GM23248 (cell line): ENCODE results near the gene ICOS. TPM values are rescaled to one million over a fixed set of nuclear protein-coding genes. Genes with fewer than 3 reads are reported as not detected.
"Not testable (repeated sequence)": the region's sequence is repeated elsewhere in the genome, so short reads cannot be mapped to it uniquely, and the experiment has no call there.

Source experiments
- DNase-seq: peaks from one replicate; pipeline ENCODE4 v3.0.0-alpha.2; 2015
- H2AFZ ChIP-seq: fragments of 200-600 bp; sonication (generic); 2 replicates; pipeline ENCODE4 v1.6.1; 2016; ENCODE audit warnings: antibody characterized with exemption
- H3F3A ChIP-seq: fragments of 200-600 bp; sonication (generic); 2 replicates; pipeline ENCODE4 v1.6.1; 2016; ENCODE audit warnings: mild to moderate bottlenecking, antibody characterized with exemption, mixed run types; ENCODE audit not compliant: insufficient read depth
- H3K27ac ChIP-seq: fragments of 200-600 bp; sonication (generic); 2 replicates; pipeline ENCODE4 v1.5.1; 2016; ENCODE audit warnings: mild to moderate bottlenecking
- H3K27me3 ChIP-seq: fragments of 200-600 bp; sonication (generic); replicated peaks from 2 replicates; pipeline ENCODE4 v1.6.1; 2016; ENCODE audit warnings: mild to moderate bottlenecking; ENCODE audit not compliant: insufficient read depth
- H3K36me3 ChIP-seq: fragments of 200-600 bp; sonication (generic); 2 replicates; pipeline ENCODE4 v1.6.1; 2016; ENCODE audit warnings: low read depth, mild to moderate bottlenecking
- H3K4me1 ChIP-seq: fragments of 200-600 bp; sonication (generic); 2 replicates; pipeline ENCODE4 v1.6.1; 2016; ENCODE audit warnings: mild to moderate bottlenecking; ENCODE audit not compliant: insufficient read depth
- H3K4me2 ChIP-seq: fragments of 200-600 bp; sonication (generic); one replicate; pipeline ENCODE4 v1.6.1; 2016; ENCODE audit warnings: mild to moderate bottlenecking; ENCODE audit not compliant: unreplicated experiment
- H3K4me3 ChIP-seq: fragments of 200-600 bp; sonication (generic); 2 replicates; pipeline ENCODE4 v1.5.1; 2016; ENCODE audit warnings: mild to moderate bottlenecking
- H3K79me2 ChIP-seq: fragments of 200-600 bp; sonication (generic); 2 replicates; pipeline ENCODE4 v1.6.1; 2016; ENCODE audit warnings: mild to moderate bottlenecking; ENCODE audit not compliant: insufficient read depth
- H3K9ac ChIP-seq: fragments of 200-600 bp; sonication (generic); 2 replicates; pipeline ENCODE4 v1.6.1; 2016; ENCODE audit warnings: mild to moderate bottlenecking
- H3K9me2 ChIP-seq: fragments of 200-600 bp; sonication (generic); 2 replicates; pipeline ENCODE4 v1.6.1; 2016; ENCODE audit warnings: mixed run types, mild to moderate bottlenecking, moderate library complexity; ENCODE audit not compliant: insufficient read depth
- H3K9me3 ChIP-seq: fragments of 200-600 bp; sonication (generic); one replicate; pipeline ENCODE4 v1.6.1; 2017; ENCODE audit warnings: low read depth
- H4K20me1 ChIP-seq: fragments of 200-600 bp; sonication (generic); 2 replicates; pipeline ENCODE4 v1.6.0; 2016; ENCODE audit not compliant: insufficient read depth
- EZH2 ChIP-seq: fragments of 200-600 bp; sonication (generic); IDR thresholded peaks from 2 replicates; pipeline ENCODE4 v1.6.1; 2018; ENCODE audit warnings: antibody characterized with exemption, mild to moderate bottlenecking; ENCODE audit not compliant: insufficient read depth, poor library complexity, severe bottlenecking
- EZH2phosphoT487 ChIP-seq: fragments of 200-600 bp; sonication (generic); IDR thresholded peaks from 2 replicates; pipeline ENCODE4 v1.6.1; 2018; ENCODE audit warnings: antibody characterized with exemption, moderate library complexity, mild to moderate bottlenecking, low read depth; ENCODE audit not compliant: insufficient read depth
- WGBS, 2 experiments: methylation state at CpG; one replicate each; pipeline ENCODE4 v1.1.6; 2015 to 2017; ENCODE audit warnings: low lambda C conversion rate in 2 of 2, low coverage in 1 of 2; ENCODE audit errors: missing lambda C conversion rate in 2 of 2; 5-methylcytosine and 5-hydroxymethylcytosine counted together
- in situ Hi-C: fragments of 300-500 bp; cut with MboI; formaldehyde crosslinking; loops from 2 replicates; pipeline ENCODE4 v1.15.0; 2020
- polyA plus RNA-seq: library from polyadenylated mRNA; unstranded; fragments of >200 nt; fragmentation: Nextera tagmentation; extraction: Ambion mirVana; gene quantifications from 2 replicates; pipeline ENCODE4 v1.2.1, GENCODE V29; 2016
- total RNA-seq: library from RNA; depleted of rRNA; stranded (reverse); fragments of >200 nt; shearing (Covaris generic); gene quantifications from 2 replicates; pipeline ENCODE4 v1.2.3, GENCODE V29; 2014

The ICOS gene
- total and polyA plus RNA-seq, 2 experiments from 2014 or later, result not detected

DNA sequence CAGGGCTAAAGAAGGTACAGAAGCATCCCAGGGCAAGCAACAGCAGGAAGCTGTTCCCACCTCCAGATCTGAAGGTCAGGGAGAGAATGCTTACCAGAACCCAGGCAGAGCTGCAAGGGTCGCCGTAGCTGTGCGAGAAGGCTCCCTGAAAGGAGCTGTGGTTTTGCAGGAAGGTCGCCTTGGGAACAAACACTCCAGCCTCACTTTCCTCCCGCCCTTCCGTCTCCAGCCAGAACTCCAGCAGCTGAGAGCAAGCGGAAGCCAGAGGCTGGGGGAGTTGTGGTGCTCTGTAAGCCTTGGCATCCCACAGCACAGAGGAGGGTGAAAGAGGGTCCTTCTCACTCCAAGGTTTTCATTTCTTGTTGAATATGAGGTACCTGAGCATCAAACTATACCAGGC, 18.3 kb upstream of the ICOS start:
- Histone ChIP-seq H3K27ac (no peak overlapping the region), H3K36me3 (no peaks in the 10 kb centered on the region), H3K9me3 (no peaks in the 10 kb centered on the region), H3K4me1 (peaks cover 9% of the 10 kb centered on the region; the same call in 1 of the 2 replicates), H3K4me3 (no peak overlapping the region), H3K27me3 (no peaks in the 10 kb centered on the region), H2AFZ (0 out of 2 replicates have a peak overlapping the region, but pooled peaks have one; percentile 16), H4K20me1 (no peaks in the 10 kb centered on the region), H3K9me2 (no peaks in the 10 kb centered on the region), H3K79me2 (no peaks in the 10 kb centered on the region), H3F3A (no peaks in the 10 kb centered on the region), H3K4me2 (no peak overlapping the region), H3K9ac (no peak overlapping the region)
- no peak for DNase-seq
- TF ChIP-seq EZH2phosphoT487, result no peak
- no peak for TF ChIP-seq EZH2
- 71 to 76% methylated on average over 7 of the region's 7 CpGs for WGBS, 2 experiments
- in situ Hi-C loops, result no loop called here

- H2AFZ ChIP-seq, result no peak overlapping the region
- no peaks in the 10 kb centered on the region for H3K9me3 ChIP-seq
- H3K9ac ChIP-seq, result no peak overlapping the region
- H3K27ac ChIP-seq, result no peak overlapping the region
- no peak overlapping the region for H3K4me2 ChIP-seq
- in situ Hi-C loops, result no loop called here
- no peaks in the 10 kb centered on the region; the same call in 1 of the 2 replicates for H3K27me3 ChIP-seq
- no peaks in the 10 kb centered on the region for H3K36me3 ChIP-seq
- H3K79me2 ChIP-seq, result no peaks in the 10 kb centered on the region
- H3K4me1 ChIP-seq, result peaks cover 9% of the 10 kb centered on the region; the same call in 1 of the 2 replicates
- H3K9me2 ChIP-seq, result no peaks in the 10 kb centered on the region
- no peaks in the 10 kb centered on the region for H4K20me1 ChIP-seq
- WGBS, 2 experiments, result 48 to 51% methylated on average over 3 of the region's 3 CpGs
- no peaks in the 10 kb centered on the region for H3F3A ChIP-seq
- H3K4me3 ChIP-seq, result no peak overlapping the region
- TF ChIP-seq EZH2, result no peak
- TF ChIP-seq EZH2phosphoT487, result no peak
- no peak for DNase-seq
Measured at GRCh38 chr2:203918839-203919238, 17.7 kb upstream of the ICOS start.

GRCh38 chr2:203925512-203926158, 10.9 kb upstream of the ICOS start:
- TF ChIP-seq EZH2phosphoT487 (no peak), EZH2 (no peak)
- in situ Hi-C loops, result no loop called here
- no peaks in the 10 kb centered on the region for H3K4me1 ChIP-seq
- no peaks in the 10 kb centered on the region for H4K20me1 ChIP-seq
- H3K4me3 ChIP-seq, result no peak overlapping the region
- H3K27me3 ChIP-seq, result peaks cover 3% of the 10 kb centered on the region; the same call in 1 of the 2 replicates
- no peaks in the 10 kb centered on the region for H3K9me2 ChIP-seq
- no peak for DNase-seq
- no peaks in the 10 kb centered on the region for H3K9me3 ChIP-seq
- no peak overlapping the region for H2AFZ ChIP-seq
- H3F3A ChIP-seq, result no peaks in the 10 kb centered on the region
- no peak overlapping the region for H3K9ac ChIP-seq
- H3K79me2 ChIP-seq, result no peaks in the 10 kb centered on the region
- WGBS, 2 experiments, result 60 to 66% methylated on average over 3 of the region's 3 CpGs
- H3K27ac ChIP-seq, result no peak overlapping the region
- H3K4me2 ChIP-seq, result no peak overlapping the region
- no peaks in the 10 kb centered on the region for H3K36me3 ChIP-seq

DNA sequence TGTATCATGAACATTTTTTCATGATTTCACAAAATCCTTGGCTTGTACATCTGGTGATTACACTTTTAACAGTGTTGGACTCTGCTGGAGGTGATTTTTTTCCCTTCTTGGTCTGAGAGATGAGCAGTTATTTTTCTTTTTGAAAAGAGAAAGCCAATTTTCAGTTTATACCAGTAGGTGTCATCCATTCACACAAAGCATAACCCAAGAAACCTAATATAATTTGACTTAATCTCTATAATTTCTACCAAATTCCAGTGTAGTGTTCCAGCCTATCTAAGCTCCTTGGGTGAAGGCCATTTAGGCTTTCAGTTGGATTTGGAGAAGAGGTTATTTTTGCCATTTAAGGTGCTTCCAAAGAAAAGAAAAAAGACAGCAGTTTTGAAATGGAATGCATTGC, 7.7 kb upstream of the ICOS start:
- peak; percentile 45 for DNase-seq
- Histone ChIP-seq H3K9ac (no peak overlapping the region), H3K27me3 (peaks cover 3% of the 10 kb centered on the region; the same call in 1 of the 2 replicates), H3K79me2 (no peaks in the 10 kb centered on the region), H3K4me2 (no peak overlapping the region), H4K20me1 (no peaks in the 10 kb centered on the region), H3F3A (0 out of 2 replicates have a peak, but pooled peaks cover under 1% of the 10 kb centered on the region), H3K27ac (no peak overlapping the region), H3K4me1 (0 out of 2 replicates have a peak, but pooled peaks cover under 1% of the 10 kb centered on the region), H2AFZ (no peak overlapping the region), H3K36me3 (no peaks in the 10 kb centered on the region), H3K4me3 (no peak overlapping the region), H3K9me2 (no peaks in the 10 kb centered on the region), H3K9me3 (no peaks in the 10 kb centered on the region)
- TF ChIP-seq EZH2phosphoT487 (no peak), EZH2 (no peak)
- in situ Hi-C loops, result no loop called here

GRCh38 chr2:203931262-203931661, 5.3 kb upstream of the ICOS start:
- 35 to 47% methylated on average over 3 of the region's 3 CpGs for WGBS, 2 experiments
- not testable (repeated sequence) for H3F3A ChIP-seq

More at GRCh38 chr2:203931262-203931661, 5.3 kb upstream of the ICOS start:
- H3K4me3 ChIP-seq, H3K9me2 ChIP-seq, H3K9ac ChIP-seq, H3K4me1 ChIP-seq, H2AFZ ChIP-seq, in situ Hi-C loops, H3K27me3 ChIP-seq, H3K4me2 ChIP-seq, DNase-seq, H3K36me3 ChIP-seq, H4K20me1 ChIP-seq, H3K27ac ChIP-seq, H3K9me3 ChIP-seq, H3K79me2 ChIP-seq: not testable (repeated sequence)
